KMS-11 (cell line): Measurements from ENCODE around the gene CLMN.

Experiments used
- H2AFZ ChIP-seq: fragments of 200-600 bp; sonication (generic); 2 replicates; pipeline ENCODE4 v1.6.1; 2016; ENCODE audit warnings: antibody characterized with exemption, mixed run types, low read depth
- H3K27ac ChIP-seq: fragments of 200-600 bp; sonication (generic); 2 replicates; pipeline ENCODE4 v1.6.1; 2016; ENCODE audit warnings: mild to moderate bottlenecking, mixed run types
- H3K27me3 ChIP-seq: fragments of 200-600 bp; sonication (generic); 2 replicates; pipeline ENCODE4 v1.6.1; 2017; ENCODE audit warnings: mild to moderate bottlenecking, low read depth, mixed run types, moderate library complexity; ENCODE audit not compliant: insufficient read depth
- H3K36me3 ChIP-seq: fragments of 200-600 bp; sonication (generic); 2 replicates; pipeline ENCODE4 v1.6.1; 2017; ENCODE audit warnings: mild to moderate bottlenecking, mixed run types; ENCODE audit not compliant: insufficient read depth
- H3K4me1 ChIP-seq: fragments of 200-600 bp; sonication (generic); 2 replicates; pipeline ENCODE4 v1.6.1; 2016; ENCODE audit warnings: mild to moderate bottlenecking, low read depth, mixed run types; ENCODE audit not compliant: poor library complexity, severe bottlenecking
- H3K4me2 ChIP-seq: fragments of 200-600 bp; sonication (generic); 2 replicates; pipeline ENCODE4 v1.7.0; 2016; ENCODE audit warnings: mild to moderate bottlenecking, mixed run types
- H3K4me3 ChIP-seq: fragments of 200-600 bp; sonication (generic); IDR thresholded peaks from 2 replicates; pipeline ENCODE4 v1.6.1; 2017; ENCODE audit warnings: low read depth, low read length, mixed read lengths; ENCODE audit not compliant: insufficient read depth
- H3K79me2 ChIP-seq: fragments of 200-600 bp; sonication (generic); 2 replicates; pipeline ENCODE4 v1.6.1; 2016; ENCODE audit warnings: low read depth, mixed run types; ENCODE audit not compliant: insufficient read depth
- H3K9ac ChIP-seq: fragments of 200-600 bp; sonication (generic); 2 replicates; pipeline ENCODE4 v1.6.1; 2016; ENCODE audit warnings: mild to moderate bottlenecking, mixed run types
- H4K20me1 ChIP-seq: fragments of 200-600 bp; sonication (generic); 2 replicates; pipeline ENCODE4 v1.6.1; 2016; ENCODE audit warnings: mild to moderate bottlenecking, mixed run types; ENCODE audit not compliant: insufficient read depth
- CTCF ChIP-seq: fragments of 200-600 bp; sonication (generic); conservative IDR thresholded peaks from 2 replicates; pipeline ENCODE4 v1.6.1; 2017; ENCODE audit warnings: low read depth, mild to moderate bottlenecking, antibody characterized with exemption, low read length, moderate library complexity, mixed read lengths

The CLMN gene

GRCh38 chr14:95330591-95331370 lies 11.1 kb upstream of the CLMN start:
- no peaks in the 10 kb centered on the region for H3K27me3 ChIP-seq
- no peak overlapping the region for H3K4me3 ChIP-seq
- no peaks in the 10 kb centered on the region for H3K4me1 ChIP-seq
- H3K79me2 ChIP-seq = no peaks in the 10 kb centered on the region
- H3K36me3 ChIP-seq = no peaks in the 10 kb centered on the region
- no peak for TF ChIP-seq CTCF
- no peaks in the 10 kb centered on the region for H4K20me1 ChIP-seq
- no peak overlapping the region for H3K9ac ChIP-seq
- H3K27ac ChIP-seq = no peak overlapping the region
- no peak overlapping the region for H3K4me2 ChIP-seq
- H2AFZ ChIP-seq = no peak overlapping the region

- Histone ChIP-seq H3K4me1 (no peaks in the 10 kb centered on the region), H3K4me3 (no peak overlapping the region), H3K27me3 (no peaks in the 10 kb centered on the region), H3K36me3 (no peaks in the 10 kb centered on the region), H3K27ac (no peak overlapping the region), H3K79me2 (no peaks in the 10 kb centered on the region), H3K9ac (no peak overlapping the region), H4K20me1 (no peaks in the 10 kb centered on the region), H2AFZ (no peak overlapping the region), H3K4me2 (no peak overlapping the region)
- no peak for TF ChIP-seq CTCF
Observed at GRCh38 chr14:95329941-95330340, 10.2 kb upstream of the CLMN start.

GRCh38 chr14:95328729-95329503 lies 9.2 kb upstream of the CLMN start:
- H3K79me2 ChIP-seq = no peaks in the 10 kb centered on the region
- no peak overlapping the region for H2AFZ ChIP-seq
- no peak for TF ChIP-seq CTCF
- no peaks in the 10 kb centered on the region for H3K27me3 ChIP-seq
- H3K27ac ChIP-seq = no peak overlapping the region
- H4K20me1 ChIP-seq = no peaks in the 10 kb centered on the region
- H3K9ac ChIP-seq = no peak overlapping the region
- no peak overlapping the region for H3K4me3 ChIP-seq
- H3K36me3 ChIP-seq = no peaks in the 10 kb centered on the region
- H3K4me2 ChIP-seq = no peak overlapping the region
- H3K4me1 ChIP-seq = no peaks in the 10 kb centered on the region

- no peak for TF ChIP-seq CTCF
- no peak overlapping the region for H3K4me3 ChIP-seq
- H3K4me2 ChIP-seq = no peak overlapping the region
- no peaks in the 10 kb centered on the region for H3K36me3 ChIP-seq
- no peaks in the 10 kb centered on the region for H3K27me3 ChIP-seq
- H3K79me2 ChIP-seq = no peaks in the 10 kb centered on the region
- no peak overlapping the region for H3K9ac ChIP-seq
- no peaks in the 10 kb centered on the region for H3K4me1 ChIP-seq
- H3K27ac ChIP-seq = no peak overlapping the region
- no peak overlapping the region for H2AFZ ChIP-seq
- no peaks in the 10 kb centered on the region for H4K20me1 ChIP-seq
Observed at GRCh38 chr14:95327558-95328374, 8.1 kb upstream of the CLMN start.
